Natural killer cell (primary cell): ENCODE measurements around the gene MFAP4. TPM values are rescaled to one million over a fixed set of nuclear protein-coding genes. Genes with fewer than 3 reads are reported as not detected.
"Not testable (repeated sequence)": the region's sequence is repeated elsewhere in the genome, so short reads cannot be mapped to it uniquely, and the experiment has no call there.

ENCODE experiments used
- ATAC-seq, 3 donors: fragments of 150-1000 bp in 2 of 3; fragments of 200-7000 bp in 1 of 3; cut with Tn5 transposase; 1 replicate in 1 of 3; 2 replicates in 2 of 3; pipeline ENCODE4 v1.10.0; 2021; ENCODE audit warnings: mild to moderate bottlenecking in 2 of 3, moderate library complexity in 2 of 3
- DNase-seq, 2 donors: peaks; one replicate each; pipeline versions ENCODE4 v3.0.0 to v3.0.0-alpha.2; 2013 to 2021; ENCODE audit warnings: mixed read lengths in 1 of 2
- H3K27ac ChIP-seq: one replicate; pipeline ENCODE4 v1.5.1; 2013; ENCODE audit warnings: mild to moderate bottlenecking, low read length
- H3K27me3 ChIP-seq: one replicate; pipeline ENCODE4 v1.6.1; 2013; ENCODE audit warnings: low read length; ENCODE audit not compliant: control insufficient read depth, insufficient read depth
- H3K36me3 ChIP-seq: one replicate; pipeline ENCODE4 v1.6.1; 2013; ENCODE audit warnings: low read length; ENCODE audit not compliant: control insufficient read depth, insufficient read depth
- H3K4me1 ChIP-seq: one replicate; pipeline ENCODE4 v1.6.1; 2013; ENCODE audit warnings: low read length; ENCODE audit not compliant: control insufficient read depth, insufficient read depth
- H3K4me3 ChIP-seq: one replicate; pipeline ENCODE4 v1.5.1; 2013; ENCODE audit warnings: low read length
- H3K9me3 ChIP-seq: one replicate; pipeline ENCODE4 v1.6.1; 2013; ENCODE audit warnings: low read length; ENCODE audit not compliant: control insufficient read depth, insufficient read depth
- H3K27ac Mint-ChIP-seq, 2 donors: one replicate each; pipeline ENCODE4 v1.8.0; 2022; ENCODE audit warnings: mild to moderate bottlenecking in 2 of 2, mixed read lengths in 2 of 2, moderate library complexity in 1 of 2
- H3K27me3 Mint-ChIP-seq, 2 donors: one replicate each; pipeline ENCODE4 v1.8.0; 2022; ENCODE audit warnings: low read depth in 2 of 2, mixed read lengths in 2 of 2
- H3K36me3 Mint-ChIP-seq: one replicate; pipeline ENCODE4 v1.8.0; 2022; ENCODE audit warnings: mixed read lengths
- H3K4me1 Mint-ChIP-seq, 2 donors: one replicate each; pipeline ENCODE4 v1.8.0; 2022; ENCODE audit warnings: mixed read lengths in 2 of 2
- H3K4me3 Mint-ChIP-seq: one replicate; pipeline ENCODE4 v1.8.0; 2022; ENCODE audit warnings: mild to moderate bottlenecking, moderate library complexity, mixed read lengths
- H3K9me3 Mint-ChIP-seq, 2 donors: one replicate each; pipeline ENCODE4 v1.8.0; 2022; ENCODE audit warnings: mixed read lengths in 2 of 2
- WGBS: methylation state at CpG from one replicate; pipeline ENCODE4 v1.1.7; 2013; ENCODE audit warnings: missing lambda C conversion rate; ENCODE audit not compliant: insufficient coverage; 5-methylcytosine and 5-hydroxymethylcytosine counted together
- intact Hi-C: fragments of 100-400 bp; cut with micrococcal nuclease; formaldehyde crosslinking; loops from one replicate; pipeline ENCODE4 v1.14.2; 2022
- total RNA-seq, 4 donors: library from RNA; stranded (reverse); fragments of 120-200 nt in 1 of 4; gene quantifications; one replicate each; pipeline versions ENCODE4 v1.2.3 to v1.2.4, GENCODE V29; 2013 to 2022
- TF ChIP-seq, protein P1 (sequence below): fragments of 200-600 bp; IDR thresholded peaks from one replicate; pipeline ENCODE4 v1.8.0; 2022; ENCODE audit warnings: antibody characterized with exemption

Gene MFAP4
- total RNA-seq, 3 donors from 2014 or later (not counting 1 experiment from before 2014, with no cell fraction given) = not detected

- TF ChIP-seq, protein P1, sequence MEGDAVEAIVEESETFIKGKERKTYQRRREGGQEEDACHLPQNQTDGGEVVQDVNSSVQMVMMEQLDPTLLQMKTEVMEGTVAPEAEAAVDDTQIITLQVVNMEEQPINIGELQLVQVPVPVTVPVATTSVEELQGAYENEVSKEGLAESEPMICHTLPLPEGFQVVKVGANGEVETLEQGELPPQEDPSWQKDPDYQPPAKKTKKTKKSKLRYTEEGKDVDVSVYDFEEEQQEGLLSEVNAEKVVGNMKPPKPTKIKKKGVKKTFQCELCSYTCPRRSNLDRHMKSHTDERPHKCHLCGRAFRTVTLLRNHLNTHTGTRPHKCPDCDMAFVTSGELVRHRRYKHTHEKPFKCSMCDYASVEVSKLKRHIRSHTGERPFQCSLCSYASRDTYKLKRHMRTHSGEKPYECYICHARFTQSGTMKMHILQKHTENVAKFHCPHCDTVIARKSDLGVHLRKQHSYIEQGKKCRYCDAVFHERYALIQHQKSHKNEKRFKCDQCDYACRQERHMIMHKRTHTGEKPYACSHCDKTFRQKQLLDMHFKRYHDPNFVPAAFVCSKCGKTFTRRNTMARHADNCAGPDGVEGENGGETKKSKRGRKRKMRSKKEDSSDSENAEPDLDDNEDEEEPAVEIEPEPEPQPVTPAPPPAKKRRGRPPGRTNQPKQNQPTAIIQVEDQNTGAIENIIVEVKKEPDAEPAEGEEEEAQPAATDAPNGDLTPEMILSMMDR = no peak
- H3K27ac ChIP-seq = no peak overlapping the region
- no peak overlapping the region for H3K4me3 Mint-ChIP-seq
- intact Hi-C loops = no loop called here
- H3K4me1 ChIP-seq = peaks cover 6% of the 10 kb centered on the region
- DNase-seq (no peak), ATAC-seq (no peak)
- no peak overlapping the region for H3K27ac Mint-ChIP-seq
- H3K9me3 Mint-ChIP-seq = no peaks in the 10 kb centered on the region
- no peak overlapping the region for H3K4me3 ChIP-seq
- H3K9me3 ChIP-seq = no peaks in the 10 kb centered on the region
- H3K36me3 ChIP-seq = no peaks in the 10 kb centered on the region
- no peaks in the 10 kb centered on the region for H3K36me3 Mint-ChIP-seq
- H3K27me3 Mint-ChIP-seq = peaks cover 13 to 16% of the 10 kb centered on the region in 2 donors
- 87% methylated on average over 7 of the region's 7 CpGs for WGBS
- H3K4me1 Mint-ChIP-seq = peaks cover 5 to 11% of the 10 kb centered on the region in 2 donors
- no peaks in the 10 kb centered on the region for H3K27me3 ChIP-seq
These were observed 29.6 kb downstream of the MFAP4 start for GRCh38 chr17:19357351-19357750.

GRCh38 chr17:19354748-19355147 is 32.2 kb downstream of the MFAP4 start:
- 78% methylated on average over 6 of the region's 6 CpGs for WGBS
- Histone ChIP-seq H3K27ac (no peak overlapping the region), H3K4me1 (no peaks in the 10 kb centered on the region), H3K9me3 (no peaks in the 10 kb centered on the region), H3K27me3 (no peaks in the 10 kb centered on the region), H3K36me3 (no peaks in the 10 kb centered on the region), H3K4me3 (no peak overlapping the region)
- peaks cover 12 to 13% of the 10 kb centered on the region in 2 donors for H3K27me3 Mint-ChIP-seq
- no peaks in the 10 kb centered on the region for H3K9me3 Mint-ChIP-seq
- DNase-seq = no peak
- intact Hi-C loops = no loop called here
- no peaks in the 10 kb centered on the region for H3K4me1 Mint-ChIP-seq
- H3K4me3 Mint-ChIP-seq = no peak overlapping the region
- H3K36me3 Mint-ChIP-seq = no peaks in the 10 kb centered on the region
- TF ChIP-seq, protein P1 = no peak
- H3K27ac Mint-ChIP-seq = no peak overlapping the region
- no peak for ATAC-seq

DNA sequence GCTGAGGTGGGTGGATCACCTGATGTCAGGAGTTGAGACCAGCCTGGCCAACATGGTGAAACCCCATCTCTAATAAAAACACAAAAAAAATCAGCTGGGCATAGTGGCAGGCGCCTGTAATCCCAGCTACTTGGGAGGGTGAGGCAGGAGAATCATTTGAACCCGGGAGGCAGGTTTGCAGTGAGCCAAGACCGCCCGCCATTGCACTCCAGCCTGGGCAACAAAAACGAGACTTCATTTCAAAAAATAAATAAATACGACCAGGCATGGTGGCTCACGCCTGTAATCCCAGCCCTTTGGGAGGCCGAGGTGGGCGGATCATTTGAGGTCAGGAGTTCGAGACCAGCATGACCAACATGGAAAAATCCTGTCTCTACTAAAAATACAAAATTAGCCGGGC is 33.6 kb downstream of the MFAP4 start:
- H3K27ac ChIP-seq, intact Hi-C loops, H3K27ac Mint-ChIP-seq, H3K36me3 Mint-ChIP-seq, H3K4me1 Mint-ChIP-seq, H3K36me3 ChIP-seq, ATAC-seq, H3K9me3 ChIP-seq, H3K4me3 Mint-ChIP-seq, H3K27me3 ChIP-seq, DNase-seq, H3K4me1 ChIP-seq, H3K9me3 Mint-ChIP-seq, H3K4me3 ChIP-seq, H3K27me3 Mint-ChIP-seq: not testable (repeated sequence)
- 94% methylated on average over 11 of the region's 11 CpGs for WGBS

- no peak overlapping the region for H3K4me3 Mint-ChIP-seq
- no peaks in the 10 kb centered on the region for H3K9me3 Mint-ChIP-seq
- Histone ChIP-seq H3K27me3 (no peaks in the 10 kb centered on the region), H3K27ac (no peak overlapping the region), H3K4me3 (no peak overlapping the region), H3K9me3 (no peaks in the 10 kb centered on the region), H3K36me3 (no peaks in the 10 kb centered on the region), H3K4me1 (no peaks in the 10 kb centered on the region)
- WGBS = 94% methylated on average over 7 of the region's 9 CpGs
- intact Hi-C loops = no loop called here
- H3K27me3 Mint-ChIP-seq = no peaks in the 10 kb centered on the region
- no peaks in the 10 kb centered on the region for H3K36me3 Mint-ChIP-seq
- ATAC-seq = no peak
- TF ChIP-seq, protein P1 = no peak
- no peaks in the 10 kb centered on the region for H3K4me1 Mint-ChIP-seq
- no peak overlapping the region for H3K27ac Mint-ChIP-seq
- DNase-seq = no peak
These were observed 38.2 kb downstream of the MFAP4 start for GRCh38 chr17:19348806-19349205.
